HG02763 (cell line): ENCODE data around the gene A4GALT.

Experiments
- ATAC-seq: cut with Tn5 transposase; IDR thresholded peaks from one replicate; pipeline ENCODE4 v1.9.1; 2021; ENCODE audit warnings: mild to moderate bottlenecking, moderate library complexity; ENCODE audit not compliant: unreplicated experiment

Gene A4GALT

GRCh38 chr22:42704896-42705295, 15.8 kb downstream of the A4GALT start:
- ATAC-seq, result no peak

- no peak for ATAC-seq
These were observed 18.0 kb downstream of the A4GALT start for GRCh38 chr22:42702675-42703074.

DNA sequence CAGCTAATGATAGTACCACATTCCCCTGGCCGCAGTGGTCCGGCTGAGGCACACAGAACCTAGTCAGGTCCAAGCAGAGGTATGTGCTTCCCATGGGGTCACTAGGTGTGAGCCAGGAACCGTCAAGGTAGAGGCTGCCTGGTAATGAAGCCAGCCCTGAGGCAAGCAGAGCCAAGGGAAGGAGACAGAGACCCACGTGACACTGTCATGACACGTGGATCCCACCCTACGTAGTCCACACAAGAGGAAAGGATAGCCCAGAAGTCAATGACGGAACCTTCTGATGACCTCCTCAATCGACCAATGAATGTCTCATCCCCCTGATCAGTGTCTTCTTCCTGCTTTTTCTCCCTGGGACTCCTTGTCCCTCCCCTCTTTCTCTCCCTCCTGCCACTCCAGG, 19.0 kb downstream of the A4GALT start:
- no peak for ATAC-seq

GRCh38 chr22:42700901-42701300, 19.8 kb downstream of the A4GALT start:
- no peak for ATAC-seq

- ATAC-seq, result no peak
These were observed 20.3 kb downstream of the A4GALT start for GRCh38 chr22:42700355-42700754.

DNA sequence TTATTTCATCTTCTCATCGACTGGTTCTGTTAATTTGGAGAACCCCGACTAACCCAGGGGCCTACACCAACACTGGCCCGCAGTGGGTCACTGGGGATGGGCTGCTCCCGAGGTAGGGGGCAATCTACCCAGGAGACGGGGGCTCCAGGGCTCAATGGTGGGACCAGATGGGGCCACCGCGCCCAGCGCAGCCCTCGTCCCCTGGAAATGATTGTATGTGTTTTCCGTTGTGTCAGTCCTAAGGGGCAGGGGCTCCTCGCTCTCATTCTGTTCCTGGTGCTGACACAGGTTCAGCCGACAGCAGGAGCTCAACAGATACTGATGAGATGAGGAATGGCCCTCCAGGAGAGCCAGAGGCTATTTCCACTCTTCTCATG, 20.7 kb downstream of the A4GALT start:
- ATAC-seq, result no peak

GRCh38 chr22:42699281-42699975, 21.2 kb downstream of the A4GALT start:
- no peak for ATAC-seq

GRCh38 chr22:42697542-42698013, 23.1 kb downstream of the A4GALT start:
- no peak for ATAC-seq

DNA sequence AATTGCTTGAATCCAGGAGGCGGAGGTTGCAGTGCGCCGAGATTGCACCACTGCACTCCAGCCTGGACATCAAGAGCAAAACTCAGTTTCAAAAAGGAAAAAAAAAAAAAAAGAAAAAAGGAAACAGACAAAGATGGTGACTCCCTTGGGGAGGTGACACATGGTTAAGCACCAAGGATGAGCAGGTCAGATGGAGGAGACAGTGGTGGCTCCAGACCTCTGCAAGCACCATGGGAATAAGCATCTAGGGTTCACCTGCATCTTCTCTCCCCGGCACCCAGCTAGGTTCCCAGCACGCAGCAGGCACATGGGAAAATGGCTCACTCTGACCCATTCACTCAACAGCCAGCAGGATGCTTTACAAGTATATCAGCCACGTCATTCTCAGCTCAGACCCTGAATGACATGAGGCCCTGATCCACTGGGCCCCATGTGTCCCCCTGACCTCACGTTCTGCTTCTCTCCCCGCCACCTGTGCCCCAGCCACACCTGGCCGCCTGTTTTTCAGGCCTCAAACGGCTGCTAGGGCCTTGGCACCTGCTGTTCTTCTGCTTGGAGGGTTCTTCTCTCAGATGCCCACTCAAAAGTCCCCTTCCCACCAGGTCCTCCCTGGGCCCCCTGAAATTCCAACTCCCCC, 24.2 kb downstream of the A4GALT start:
- no peak for ATAC-seq

DNA sequence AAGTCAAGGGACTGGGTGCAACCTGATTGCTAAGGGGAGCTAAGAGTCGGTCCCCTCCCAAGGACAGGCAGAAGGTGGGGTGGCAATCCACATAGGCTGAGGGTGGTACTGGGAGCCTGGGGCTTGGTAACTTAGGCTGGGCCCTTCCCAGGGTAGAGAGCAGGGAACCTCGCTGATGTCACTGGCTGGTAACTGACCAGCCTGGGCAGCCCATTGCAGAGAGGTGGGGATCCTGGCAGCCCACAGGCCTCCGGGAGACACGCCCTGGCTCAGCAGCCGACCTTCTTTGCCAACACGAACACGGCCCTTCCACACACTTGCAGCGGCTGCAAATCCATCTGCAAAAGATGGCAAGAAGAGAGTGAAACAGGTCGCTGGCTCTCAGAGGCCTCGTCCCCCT, 25.4 kb downstream of the A4GALT start:
- no peak for ATAC-seq

GRCh38 chr22:42693763-42694683, 26.6 kb downstream of the A4GALT start:
- no peak for ATAC-seq

GRCh38 chr22:42693055-42693762, 27.5 kb downstream of the A4GALT start:
- no peak for ATAC-seq

- no peak for ATAC-seq
These were observed 28.2 kb downstream of the A4GALT start for GRCh38 chr22:42692239-42693054.

GRCh38 chr22:42691440-42691839, 29.2 kb downstream of the A4GALT start:
- ATAC-seq, result no peak

GRCh38 chr22:42688241-42689211, 32.1 kb downstream of the A4GALT start:
- no peak for ATAC-seq

- no peak for ATAC-seq
These were observed 33.7 kb downstream of the A4GALT start for GRCh38 chr22:42686756-42687491.

- no peak for ATAC-seq
These were observed 34.6 kb downstream of the A4GALT start for GRCh38 chr22:42685941-42686653.
